Fibroblast of villous mesenchyme (primary cell): ENCODE measurements around the gene SYN1. TPM values are rescaled to one million over a fixed set of nuclear protein-coding genes. Genes with fewer than 3 reads are reported as not detected.

Experiments used
- DNase-seq: peaks from one replicate; pipeline ENCODE4 v3.0.0-alpha.2; 2010; ENCODE audit warnings: low read depth
- H3K4me3 ChIP-seq: 2 replicates; pipeline ENCODE4 v1.5.1; 2011; ENCODE audit warnings: low read depth, mild to moderate bottlenecking, low read length
- CTCF ChIP-seq: IDR thresholded peaks from 2 replicates; pipeline ENCODE4 v1.5.1; 2012; ENCODE audit warnings: low read depth, mild to moderate bottlenecking, low read length; ENCODE audit not compliant: insufficient read depth
- total RNA-seq: library from RNA; depleted of rRNA; stranded (reverse); fragments of >200 nt; gene quantifications from 2 replicates; pipeline ENCODE4 v1.2.3, GENCODE V29; 2012

Gene SYN1
- total RNA-seq, 1 donor: not detected

- TF ChIP-seq CTCF: no peak
- no peak overlapping the region for H3K4me3 ChIP-seq
- DNase-seq: peak; percentile 85
These were observed 40.1 kb downstream of the SYN1 start for GRCh38 chrX:47579537-47579936.

GRCh38 chrX:47578692-47579091 is 41.0 kb downstream of the SYN1 start:
- TF ChIP-seq CTCF: no peak
- no peak for DNase-seq
- no peak overlapping the region for H3K4me3 ChIP-seq

GRCh38 chrX:47577901-47578300 is 41.8 kb downstream of the SYN1 start:
- DNase-seq: no peak
- no peak overlapping the region for H3K4me3 ChIP-seq
- no peak for TF ChIP-seq CTCF

GRCh38 chrX:47577424-47577823 is 42.2 kb downstream of the SYN1 start:
- peak; percentile 78 for DNase-seq
- no peak overlapping the region for H3K4me3 ChIP-seq
- TF ChIP-seq CTCF: no peak

- no peak overlapping the region for H3K4me3 ChIP-seq
- DNase-seq: no peak
- TF ChIP-seq CTCF: no peak
These were observed 43.4 kb downstream of the SYN1 start for GRCh38 chrX:47576021-47576898.

GRCh38 chrX:47574547-47575301 is 44.9 kb downstream of the SYN1 start:
- DNase-seq: peak; percentile 47
- no peak for TF ChIP-seq CTCF
- H3K4me3 ChIP-seq: peak overlapping the region; percentile 32
